A673 (cell line): ENCODE results near the gene CMTM1.

Source experiments
- EZH2 ChIP-seq: fragments of 200-600 bp; sonication (generic); IDR thresholded peaks from 2 replicates; pipeline ENCODE4 v1.6.1; 2017; ENCODE audit warnings: borderline replicate concordance, low read depth, mild to moderate bottlenecking, mixed read lengths, antibody characterized with exemption, low read length; ENCODE audit not compliant: poor library complexity, severe bottlenecking
- TF ChIP-seq, protein P1 (sequence below): fragments of 300-800, 200-600 bp; sonication (generic); conservative IDR thresholded peaks from 2 replicates; pipeline ENCODE4 v1.5.1; 2017; ENCODE audit warnings: low read depth, mild to moderate bottlenecking, antibody characterized with exemption, low read length, moderate library complexity, mixed read lengths

DNA sequence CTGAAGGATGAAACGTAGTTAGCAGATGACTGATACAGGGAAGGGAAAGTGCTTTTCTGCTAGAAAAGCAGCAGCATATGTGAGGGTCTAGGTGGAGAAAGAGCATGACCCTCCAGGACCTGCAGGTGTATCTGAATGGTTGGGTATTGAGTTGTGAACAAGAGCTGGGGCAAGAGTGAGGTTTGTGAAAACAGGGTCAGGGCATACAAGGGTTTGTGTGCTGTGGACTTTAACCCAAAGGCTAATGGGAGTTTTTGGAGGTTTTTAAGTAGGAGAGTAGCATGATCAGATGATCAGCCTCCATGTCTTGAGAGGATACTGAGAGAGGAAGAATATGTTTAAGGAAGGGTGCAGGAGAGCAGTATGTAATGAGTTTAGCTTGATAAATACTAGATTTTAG is 6.1 kb upstream of the CMTM1 start:
- TF ChIP-seq, protein P1, sequence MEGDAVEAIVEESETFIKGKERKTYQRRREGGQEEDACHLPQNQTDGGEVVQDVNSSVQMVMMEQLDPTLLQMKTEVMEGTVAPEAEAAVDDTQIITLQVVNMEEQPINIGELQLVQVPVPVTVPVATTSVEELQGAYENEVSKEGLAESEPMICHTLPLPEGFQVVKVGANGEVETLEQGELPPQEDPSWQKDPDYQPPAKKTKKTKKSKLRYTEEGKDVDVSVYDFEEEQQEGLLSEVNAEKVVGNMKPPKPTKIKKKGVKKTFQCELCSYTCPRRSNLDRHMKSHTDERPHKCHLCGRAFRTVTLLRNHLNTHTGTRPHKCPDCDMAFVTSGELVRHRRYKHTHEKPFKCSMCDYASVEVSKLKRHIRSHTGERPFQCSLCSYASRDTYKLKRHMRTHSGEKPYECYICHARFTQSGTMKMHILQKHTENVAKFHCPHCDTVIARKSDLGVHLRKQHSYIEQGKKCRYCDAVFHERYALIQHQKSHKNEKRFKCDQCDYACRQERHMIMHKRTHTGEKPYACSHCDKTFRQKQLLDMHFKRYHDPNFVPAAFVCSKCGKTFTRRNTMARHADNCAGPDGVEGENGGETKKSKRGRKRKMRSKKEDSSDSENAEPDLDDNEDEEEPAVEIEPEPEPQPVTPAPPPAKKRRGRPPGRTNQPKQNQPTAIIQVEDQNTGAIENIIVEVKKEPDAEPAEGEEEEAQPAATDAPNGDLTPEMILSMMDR: no peak
- TF ChIP-seq EZH2: no peak
